ENCODE measurements around the gene HPF1. TPM values are rescaled to one million over a fixed set of nuclear protein-coding genes. Genes with fewer than 3 reads are reported as not detected.

HPF1 gene
- total RNA-seq, 1 experiment from 2014 or later: 36.5 TPM

DNA sequence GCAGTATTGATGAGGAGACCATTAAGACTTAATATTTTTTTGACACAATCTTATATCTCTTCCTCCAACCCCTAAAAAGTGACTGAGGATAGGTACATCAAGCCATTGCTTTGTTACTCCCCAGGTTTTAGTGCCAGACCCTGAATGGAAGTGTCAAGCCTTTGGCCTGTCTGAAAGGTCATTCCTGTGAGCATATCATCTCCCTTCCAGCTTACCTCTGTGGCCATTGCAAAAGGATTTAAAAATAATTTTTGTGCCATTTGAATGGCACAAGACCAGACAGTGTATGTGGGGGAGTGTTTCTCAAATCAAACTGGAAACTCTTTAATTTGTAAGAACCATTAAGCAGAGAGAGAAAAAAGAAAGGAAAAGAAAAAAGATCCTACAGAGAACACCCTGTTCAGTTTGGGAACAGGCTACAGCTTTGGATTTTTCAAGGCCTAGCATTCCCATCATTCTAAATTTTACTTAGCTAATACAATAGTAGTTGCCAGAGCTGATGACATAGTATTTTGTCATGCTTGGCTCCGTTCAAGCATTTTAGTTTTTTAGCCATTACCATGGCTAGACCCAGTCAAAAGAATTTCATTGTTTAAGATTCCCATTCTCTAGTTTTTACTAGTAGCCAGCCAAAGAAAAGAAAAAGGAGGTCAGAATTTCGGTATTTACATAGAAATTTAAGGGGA is 49.6 kb downstream of the HPF1 start:
- DNase-seq: no peak
- H3K9me3 ChIP-seq (replicated peaks): no peaks in the 10 kb centered on the region
- no peaks in the 10 kb centered on the region for H3K36me3 ChIP-seq
- no peak overlapping the region for H3K4me3 ChIP-seq
- H3K4me1 ChIP-seq: no peaks in the 10 kb centered on the region
- H3K27ac ChIP-seq: no peak overlapping the region
- H3K27me3 ChIP-seq: no peaks in the 10 kb centered on the region

GRCh38 chr4:169698331-169698730 is 59.4 kb downstream of the HPF1 start:
- Histone ChIP-seq H3K27ac (no peak overlapping the region), H3K27me3 (no peaks in the 10 kb centered on the region), H3K9me3 (replicated peaks) (no peaks in the 10 kb centered on the region), H3K4me3 (no peak overlapping the region), H3K36me3 (no peaks in the 10 kb centered on the region), H3K4me1 (no peaks in the 10 kb centered on the region)
- DNase-seq: no peak

DNA sequence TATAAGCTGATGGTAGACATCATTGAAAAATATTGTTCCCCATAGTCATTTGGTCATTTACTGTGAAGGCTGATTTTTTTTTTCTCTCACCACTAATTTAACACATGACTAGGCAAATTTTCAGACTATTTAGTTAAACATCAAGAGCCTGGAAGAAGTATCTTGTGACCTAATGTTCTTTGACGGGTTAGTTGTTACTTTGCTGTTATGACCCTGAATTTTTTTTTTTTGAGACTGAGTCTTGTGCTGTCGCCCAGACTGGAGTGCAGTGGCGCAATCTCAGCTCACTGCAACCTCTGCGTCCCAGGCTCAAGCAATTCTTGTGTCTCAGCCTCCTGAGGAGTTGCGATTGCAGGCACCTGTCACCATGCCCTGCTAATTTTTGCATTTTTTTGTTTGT is 67.0 kb downstream of the HPF1 start:
- H3K27me3 ChIP-seq: no peaks in the 10 kb centered on the region
- no peak overlapping the region for H3K4me3 ChIP-seq
- H3K36me3 ChIP-seq: peaks cover 3% of the 10 kb centered on the region; the same call in 1 of the 2 replicates
- H3K9me3 ChIP-seq (replicated peaks): no peaks in the 10 kb centered on the region
- H3K27ac ChIP-seq: no peak overlapping the region
- H3K4me1 ChIP-seq: no peaks in the 10 kb centered on the region
- no peak for DNase-seq

DNA sequence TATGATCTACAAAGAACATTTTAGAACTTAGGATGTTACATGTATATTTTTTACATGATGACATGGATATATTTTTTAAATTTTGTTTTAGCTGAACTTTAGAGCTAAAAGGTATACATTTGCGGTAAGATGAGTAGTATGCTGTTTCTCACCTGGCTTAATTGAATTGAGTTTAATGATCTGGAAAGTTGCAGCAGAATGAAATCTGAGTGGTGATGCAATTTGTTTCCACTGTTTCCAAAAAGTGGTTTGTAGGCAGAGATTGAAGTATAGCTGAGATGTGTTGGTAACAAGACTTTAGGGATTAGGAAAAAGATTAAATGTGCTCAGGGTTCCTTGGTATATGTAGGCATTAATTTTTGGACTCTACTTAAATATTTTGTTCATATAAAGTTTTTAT is 68.1 kb downstream of the HPF1 start:
- Histone ChIP-seq H3K27ac (no peak overlapping the region), H3K4me3 (no peak overlapping the region), H3K9me3 (replicated peaks) (no peaks in the 10 kb centered on the region), H3K36me3 (peaks cover 3% of the 10 kb centered on the region; the same call in 1 of the 2 replicates), H3K27me3 (no peaks in the 10 kb centered on the region), H3K4me1 (no peaks in the 10 kb centered on the region)
- no peak for DNase-seq

DNA sequence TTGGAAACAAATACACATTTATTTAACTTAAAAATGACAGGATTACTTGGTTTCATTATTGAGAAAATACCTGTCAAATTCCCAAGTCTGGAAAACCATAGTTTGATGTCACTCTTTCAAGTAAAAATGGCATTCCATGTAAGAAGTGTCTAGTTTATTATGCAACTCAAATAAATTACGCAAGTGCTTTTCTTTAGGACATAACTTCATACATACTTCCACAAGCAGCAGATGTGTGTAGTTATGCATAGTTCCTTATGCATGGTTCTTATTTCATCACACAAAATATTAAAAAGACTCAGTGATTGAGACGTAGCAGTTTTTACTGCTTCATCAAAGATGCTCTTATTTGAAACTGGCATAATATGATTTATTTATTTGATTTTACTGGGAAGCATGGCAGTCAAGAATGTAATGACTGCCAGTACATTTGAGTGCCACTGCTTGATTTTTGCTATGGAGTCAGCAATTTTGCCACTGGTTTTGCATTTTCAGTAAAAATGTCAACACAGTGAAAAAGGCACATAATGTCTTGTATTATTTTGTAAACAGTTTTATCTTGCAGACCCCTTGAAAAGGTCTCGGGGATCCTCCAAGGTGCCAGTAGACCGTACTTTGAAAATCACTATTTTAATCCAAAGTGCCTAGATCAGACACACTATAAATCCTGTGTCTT is 75.2 kb downstream of the HPF1 start:
- H3K4me3 ChIP-seq: no peak overlapping the region
- H3K4me1 ChIP-seq: no peaks in the 10 kb centered on the region
- H3K36me3 ChIP-seq: 0 out of 2 replicates have a peak, but pooled peaks cover 3% of the 10 kb centered on the region
- H3K27ac ChIP-seq: no peak overlapping the region
- no peak for DNase-seq
- H3K27me3 ChIP-seq: no peaks in the 10 kb centered on the region
- no peaks in the 10 kb centered on the region for H3K9me3 ChIP-seq (replicated peaks)

Other genes with a start within 250 kb of the HPF1 start
- gene NEK1, start 145.4 kb downstream of the HPF1 start, total RNA-seq (2014; rRNA removed; shearing (Covaris generic)): 6.8 and 8.2 TPM in 2 replicates
- gene CLCN3, start 137.4 kb downstream of the HPF1 start, total RNA-seq (2014; rRNA removed; shearing (Covaris generic)): 24.9 and 27.1 TPM in 2 replicates